Epidermal melanocyte (primary cell): ENCODE results near the gene COTL1.
"Not testable (repeated sequence)": the region's sequence is repeated elsewhere in the genome, so short reads cannot be mapped to it uniquely, and the experiment has no call there.

Experiments
- DNase-seq: peaks from one replicate; pipeline ENCODE4 v3.0.0; 2011; ENCODE audit warnings: low spot score; ENCODE audit not compliant: insufficient read length

COTL1 gene

DNA sequence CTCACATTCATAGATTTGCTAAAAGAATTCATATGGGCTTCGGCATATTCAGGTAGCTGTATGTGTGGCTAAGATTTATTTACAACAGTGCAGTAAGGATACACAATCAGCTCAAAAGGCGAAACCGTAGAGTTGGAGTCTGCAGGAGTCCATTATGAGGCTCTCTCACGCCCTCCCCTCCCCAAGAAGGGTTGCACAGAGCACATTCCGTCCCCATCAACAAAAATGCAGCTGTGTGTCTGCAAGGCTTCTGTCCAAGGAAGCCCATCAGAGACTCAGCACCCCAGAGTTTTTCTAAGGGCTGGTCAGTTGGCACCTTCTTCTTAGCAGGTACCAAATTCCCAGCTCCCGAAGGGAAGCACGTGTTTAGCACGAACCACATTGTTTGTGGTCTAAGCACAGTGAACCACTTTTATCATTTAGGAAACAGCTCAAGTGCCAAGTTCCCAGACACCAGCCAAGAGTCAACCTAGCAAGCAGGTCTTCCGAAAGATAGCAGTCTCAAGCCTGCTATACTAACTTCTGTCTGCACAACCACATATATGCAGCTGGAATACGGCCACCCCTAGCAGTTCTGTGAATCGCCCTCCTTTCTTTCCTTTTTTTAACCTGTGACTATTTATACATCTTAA, 84.9 kb downstream of the COTL1 start:
- no peak for DNase-seq

DNA sequence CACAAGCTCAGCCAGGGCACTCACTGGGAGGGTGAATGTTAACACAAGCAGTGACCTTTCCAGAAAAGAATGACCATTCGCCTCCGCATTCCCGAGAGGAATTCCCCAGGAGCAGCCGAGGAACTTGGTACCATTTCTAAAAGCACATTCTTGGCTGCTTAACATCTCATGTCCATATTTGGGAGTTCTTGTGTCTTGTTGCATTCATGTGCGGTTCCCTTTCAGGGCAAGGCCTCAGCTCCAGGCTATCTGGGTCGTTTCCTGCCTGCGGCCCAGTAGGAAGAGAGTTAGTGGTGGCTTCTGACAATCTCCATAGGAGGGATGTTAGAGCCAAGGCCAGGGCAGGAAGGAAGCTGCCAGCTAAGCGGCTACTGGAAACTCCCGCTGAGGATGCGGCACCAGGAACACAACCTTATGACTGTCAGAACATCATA, 85.6 kb downstream of the COTL1 start:
- DNase-seq: peak; percentile 95

DNA sequence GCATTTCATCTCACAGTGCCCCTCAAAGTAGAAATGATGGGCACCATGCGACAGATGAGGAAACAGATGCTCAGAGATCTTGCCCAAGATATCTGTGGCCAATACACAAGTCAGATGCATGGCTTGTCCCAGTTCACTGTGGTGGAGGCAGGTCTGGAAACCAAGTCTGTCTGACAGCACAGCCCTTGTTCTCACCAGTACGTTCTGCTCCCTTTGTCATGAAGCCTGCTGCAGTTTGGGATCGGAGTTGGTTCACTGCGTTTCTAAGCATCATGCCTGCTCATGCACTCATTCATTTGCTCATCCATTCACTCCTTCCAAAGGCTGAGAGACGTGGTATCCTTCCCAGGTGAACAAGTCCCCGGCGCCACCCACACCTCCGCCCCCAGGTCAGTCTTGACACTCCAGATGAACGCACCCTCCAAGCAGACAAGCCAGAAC, 86.2 kb downstream of the COTL1 start:
- DNase-seq: no peak

DNA sequence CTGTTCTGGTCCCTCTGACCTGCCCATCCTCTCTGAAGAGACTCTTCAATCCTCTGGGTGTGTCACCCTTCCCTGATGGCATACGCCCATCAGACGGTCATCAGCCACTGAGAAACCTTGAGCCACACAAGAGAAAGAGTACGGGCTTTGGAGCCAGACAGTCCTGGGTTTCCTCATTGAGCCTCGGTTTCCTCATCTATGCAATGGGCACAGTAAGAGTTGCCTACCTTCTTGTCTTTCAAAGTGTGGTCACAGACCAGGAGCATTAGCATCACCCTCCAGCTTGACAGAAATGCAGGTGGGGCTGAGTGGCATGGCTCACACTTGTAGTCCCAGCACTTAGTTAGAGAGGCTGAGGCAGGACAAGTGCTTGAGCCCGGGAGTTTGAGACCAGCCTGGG, 87.3 kb downstream of the COTL1 start:
- no peak for DNase-seq

DNA sequence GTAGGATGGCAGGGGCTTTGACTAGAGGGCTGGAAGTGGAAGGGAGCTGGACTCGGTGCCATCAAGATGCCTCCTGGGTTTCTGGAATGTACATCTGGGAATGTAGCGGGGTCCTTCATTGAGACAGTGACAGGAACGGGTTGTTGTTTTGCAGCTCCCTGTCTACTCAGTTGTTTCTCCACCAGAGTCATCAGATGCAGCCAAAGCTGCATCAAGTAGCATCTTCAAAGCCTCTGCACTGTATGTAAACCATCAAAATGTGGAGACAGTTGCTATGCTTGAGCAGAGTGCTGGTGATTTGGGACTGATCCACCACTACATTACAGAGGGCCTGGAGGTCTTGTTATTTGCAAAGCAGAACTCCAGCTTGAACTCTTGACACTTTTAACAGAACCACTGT, 88.3 kb downstream of the COTL1 start:
- DNase-seq: no peak

DNA sequence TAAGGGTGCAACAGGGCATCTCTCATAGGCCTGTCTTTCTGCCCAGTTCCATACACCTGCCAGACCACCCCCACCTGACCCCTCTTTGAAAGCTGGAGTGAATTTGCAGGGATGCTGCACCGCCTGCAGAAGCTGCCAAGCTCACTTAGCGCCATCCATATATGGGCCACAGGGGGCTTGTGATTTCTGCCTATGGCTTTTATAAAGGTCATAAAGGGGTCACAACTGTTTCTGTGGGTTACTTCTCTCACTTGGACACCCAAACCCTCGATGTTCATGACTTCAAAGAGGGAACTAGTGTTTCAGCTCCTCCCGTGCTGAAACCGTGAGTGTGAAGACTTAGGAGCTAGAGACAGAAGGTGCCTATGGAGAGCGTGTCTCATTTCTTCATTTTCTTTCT, 89.6 kb downstream of the COTL1 start:
- DNase-seq: no peak

DNA sequence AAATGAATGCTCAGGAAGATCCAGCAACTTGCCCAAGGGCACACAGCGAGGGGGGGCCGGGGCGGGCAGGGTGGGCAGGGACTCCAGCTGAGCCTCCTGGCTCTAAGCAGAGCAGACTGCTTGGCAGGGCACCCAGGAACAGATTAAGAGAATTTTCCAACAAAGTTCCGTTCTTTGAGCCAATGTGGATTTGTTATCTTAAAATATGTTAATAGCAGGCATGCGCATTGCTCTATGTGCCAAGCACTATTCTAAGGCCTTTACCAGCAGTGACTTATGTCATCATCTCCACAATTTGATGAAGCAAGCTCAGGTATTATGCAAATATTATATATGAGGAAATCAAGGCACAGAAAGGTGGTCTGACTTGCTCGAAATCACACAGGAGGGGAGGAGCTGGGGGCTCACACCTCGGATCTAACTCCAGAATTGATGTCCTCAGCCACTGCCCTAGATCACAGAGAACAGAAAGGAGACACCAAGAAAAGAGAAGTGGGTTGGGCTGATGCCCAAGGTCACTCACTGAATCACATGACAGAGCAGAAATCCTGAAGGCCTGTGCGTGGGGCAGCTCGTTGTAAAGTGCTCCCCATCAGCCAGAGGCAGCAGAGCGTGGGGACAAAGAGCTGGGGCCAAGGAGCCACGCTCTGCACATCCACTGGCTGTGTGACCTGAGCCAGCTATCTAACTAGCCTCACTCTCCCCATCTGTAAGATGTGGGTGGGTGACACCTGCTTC, 90.2 kb downstream of the COTL1 start:
- DNase-seq: no peak

DNA sequence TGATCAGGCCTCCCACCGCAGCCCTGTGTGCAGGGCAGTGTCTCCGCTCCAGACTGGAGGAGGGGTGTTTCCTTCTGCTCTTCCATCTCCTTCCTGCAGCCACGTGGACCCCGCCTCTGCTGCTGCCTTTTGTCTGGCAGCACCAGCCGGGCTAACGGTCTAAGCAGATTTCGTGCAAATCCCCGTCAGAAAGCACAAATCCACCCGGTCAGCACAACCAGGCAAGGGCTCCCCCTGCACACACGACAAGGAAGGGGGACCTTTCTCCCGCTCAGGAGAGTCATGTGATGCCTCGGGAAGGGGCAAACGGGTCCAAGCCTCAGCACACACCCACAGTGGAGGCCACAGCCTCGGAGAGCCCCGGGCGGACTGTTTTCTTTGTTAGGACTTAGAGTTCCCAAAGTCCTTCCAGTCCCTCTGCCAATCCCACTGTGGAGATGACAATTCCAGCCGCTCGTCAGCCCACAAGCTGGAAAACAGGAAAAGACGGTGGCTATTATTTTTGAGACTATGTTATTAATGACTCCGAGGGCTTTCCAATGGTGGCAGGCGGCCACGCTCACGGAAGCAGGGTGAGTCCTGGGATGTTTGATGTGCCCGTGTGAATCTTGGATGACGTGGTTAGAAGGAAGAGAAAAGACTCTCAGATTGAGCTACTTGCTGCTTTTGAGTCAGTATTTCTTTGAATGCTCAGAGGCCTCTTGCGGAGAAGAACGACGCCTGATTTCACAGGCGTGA, 90.9 kb downstream of the COTL1 start:
- peak; percentile 38 for DNase-seq

DNA sequence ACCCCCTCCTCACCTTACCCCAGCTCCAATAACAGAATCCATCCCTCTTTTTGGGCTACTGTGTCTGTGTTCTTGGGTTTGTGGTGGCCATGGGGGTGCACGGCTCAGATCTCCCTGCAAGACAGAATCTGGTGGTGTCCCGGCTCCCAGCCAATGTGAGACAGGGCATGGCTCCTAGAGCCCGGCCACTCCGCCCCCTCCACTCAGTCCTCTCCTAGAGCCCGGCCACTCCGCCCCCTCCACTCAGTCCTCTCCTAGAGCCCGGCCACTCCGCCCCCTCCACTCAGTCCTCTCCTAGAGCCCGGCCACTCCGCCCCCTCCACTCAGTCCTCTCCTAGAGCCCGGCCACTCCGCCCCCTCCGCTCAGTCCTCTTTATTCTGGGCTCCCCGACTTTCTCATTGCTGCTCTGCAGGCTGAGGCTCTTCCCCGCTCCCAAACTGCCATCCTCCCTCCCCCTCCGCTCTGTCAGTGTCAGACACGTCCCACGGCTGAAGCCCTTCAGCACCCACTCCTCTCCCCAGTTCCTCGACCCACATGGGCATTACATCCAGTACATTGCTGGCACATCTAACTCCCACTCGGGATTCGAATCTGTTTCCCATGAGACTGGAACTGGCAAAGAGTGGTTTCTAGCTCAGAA, 92.8 kb downstream of the COTL1 start:
- DNase-seq: not testable (repeated sequence)

DNA sequence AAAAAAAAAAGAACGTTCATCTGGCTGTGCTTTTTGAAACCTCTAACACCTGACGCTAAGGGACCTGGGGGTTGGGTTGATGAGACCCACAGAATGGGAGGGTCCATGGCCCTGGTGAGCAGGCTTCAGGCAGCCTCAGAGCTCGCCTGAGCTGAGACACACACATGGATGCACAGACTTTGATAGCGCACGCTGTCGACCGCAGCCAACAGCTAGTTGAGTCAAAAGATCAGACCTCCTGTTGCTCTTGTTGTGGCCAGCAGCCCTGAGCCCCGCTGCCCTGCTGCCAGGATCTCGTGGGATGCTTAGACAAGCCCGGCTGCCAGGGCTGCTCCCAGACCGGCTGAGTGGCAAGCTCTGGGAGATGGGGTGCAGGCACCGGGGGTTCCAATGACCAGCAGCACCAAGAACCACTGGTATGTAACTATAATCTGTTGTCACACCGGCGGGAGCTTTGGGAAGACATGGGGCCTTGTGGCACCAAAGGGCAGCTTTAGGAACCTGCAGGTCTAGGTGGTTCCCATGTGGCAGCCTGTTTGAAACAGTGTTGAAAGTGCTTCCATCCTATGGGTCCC, 93.4 kb downstream of the COTL1 start:
- DNase-seq: no peak

DNA sequence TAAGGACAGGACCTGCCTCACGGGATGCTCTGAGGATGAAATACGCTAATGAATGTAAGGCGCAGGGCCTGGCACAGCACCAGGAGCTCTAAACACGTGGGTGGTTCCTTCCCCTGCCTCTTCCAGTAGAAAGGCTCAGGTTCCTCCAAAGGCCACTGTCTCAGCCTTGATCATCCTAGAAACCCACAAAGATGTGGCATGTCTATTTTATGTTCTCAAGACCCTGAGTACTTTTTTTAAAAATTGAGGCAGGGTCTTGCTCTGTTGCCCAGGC, 96.4 kb downstream of the COTL1 start:
- no peak for DNase-seq

DNA sequence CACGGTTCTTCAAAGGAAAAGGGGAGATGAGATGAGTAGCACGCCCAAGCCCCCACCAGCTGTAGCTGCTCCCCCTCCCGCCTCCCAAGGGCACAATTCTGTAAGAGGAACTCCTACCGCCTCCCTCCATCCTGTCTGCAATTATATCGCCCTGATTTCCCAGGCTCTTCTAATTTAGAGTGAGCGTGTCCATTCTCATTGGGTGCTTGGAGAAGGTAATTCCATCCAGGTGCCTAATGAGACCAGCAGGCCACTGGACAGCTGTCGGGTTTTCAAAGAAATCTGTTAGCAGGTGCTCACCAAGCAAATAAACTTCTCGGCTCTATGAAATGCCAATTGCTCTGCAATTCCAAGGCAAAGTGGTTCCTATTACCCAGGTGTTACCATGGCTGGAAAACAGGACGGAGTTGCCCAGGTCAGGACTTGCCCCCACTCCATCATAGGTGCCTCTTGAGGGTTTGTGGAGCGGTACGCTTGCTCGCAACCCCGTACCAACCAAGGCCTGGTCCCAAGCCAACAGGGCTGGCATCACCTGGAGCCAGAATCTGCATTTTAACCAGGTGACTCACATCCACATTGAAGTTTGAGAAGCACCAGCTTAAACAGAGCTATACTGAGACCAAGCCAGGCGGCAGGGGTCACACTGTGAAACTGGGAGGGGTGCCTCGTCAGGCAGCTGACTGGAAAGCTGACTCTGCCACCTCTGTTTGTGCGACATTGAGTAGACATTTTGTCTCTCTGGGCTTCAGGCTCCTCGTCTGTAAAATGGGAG, 97.0 kb downstream of the COTL1 start:
- no peak for DNase-seq

DNA sequence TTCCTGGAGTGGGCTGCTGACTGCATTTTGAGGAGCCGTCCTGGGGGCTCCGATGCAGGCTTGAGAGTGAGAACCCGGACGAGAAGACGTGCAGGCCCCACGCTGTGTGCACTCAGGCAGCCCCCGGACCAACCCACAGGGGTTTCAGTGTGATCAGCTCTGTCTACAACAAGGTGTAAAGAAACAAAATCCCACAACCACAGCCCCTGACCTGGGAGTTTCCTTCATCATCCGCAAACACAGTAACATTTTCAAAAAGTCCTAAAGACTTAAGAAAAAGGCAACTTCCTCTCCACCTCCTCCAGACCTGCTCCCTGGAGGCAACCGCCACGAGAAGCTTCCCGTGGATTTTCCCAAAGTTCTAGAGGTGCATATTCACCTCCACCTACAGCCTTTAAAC, 98.0 kb downstream of the COTL1 start:
- no peak for DNase-seq

DNA sequence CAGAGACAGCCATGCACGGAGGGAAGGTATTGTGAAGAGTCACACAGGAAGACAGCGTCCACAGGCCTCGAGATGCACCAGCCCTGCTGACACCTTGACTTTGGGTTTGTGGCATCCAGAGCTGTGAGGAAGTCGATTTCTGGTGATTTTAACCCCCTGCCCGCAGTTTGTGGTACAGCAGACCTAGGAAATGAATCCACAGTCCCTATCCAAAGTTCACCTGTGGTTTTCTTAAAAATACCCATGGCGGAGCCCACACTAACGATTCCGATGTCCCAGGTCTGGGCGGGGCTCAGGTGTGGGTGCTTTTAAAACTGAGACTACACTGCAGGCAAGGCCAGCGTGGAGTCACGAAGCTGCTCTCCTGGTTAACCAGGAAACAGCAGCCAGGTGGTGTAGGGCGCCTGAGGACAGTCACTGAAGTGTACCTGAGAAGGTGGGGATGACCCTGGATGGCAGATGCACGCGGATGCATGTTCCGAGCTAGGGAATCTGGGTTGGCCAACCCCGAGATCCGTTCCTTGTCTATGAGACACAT, 99.0 kb downstream of the COTL1 start:
- no peak for DNase-seq

DNA sequence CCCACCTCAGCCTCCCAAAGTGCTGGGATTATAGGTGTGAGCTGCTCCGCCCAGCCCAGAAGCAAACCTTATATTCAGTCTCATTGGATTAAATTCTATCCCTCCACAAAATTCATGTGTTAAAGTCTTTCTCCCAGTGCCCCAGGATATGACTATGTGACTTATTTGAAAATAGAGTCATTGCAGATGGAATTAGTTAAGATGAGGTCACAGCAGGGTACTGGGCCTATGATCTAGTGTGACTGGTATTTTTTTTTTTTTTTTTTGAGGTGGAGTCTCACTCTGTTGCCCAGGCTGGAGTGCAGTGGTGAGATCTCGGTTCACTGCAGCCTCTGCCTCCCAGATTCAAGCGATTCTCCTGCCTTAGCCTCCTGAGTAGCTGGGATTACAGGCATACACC, 99.7 kb downstream of the COTL1 start:
- DNase-seq: peak; percentile 50

DNA sequence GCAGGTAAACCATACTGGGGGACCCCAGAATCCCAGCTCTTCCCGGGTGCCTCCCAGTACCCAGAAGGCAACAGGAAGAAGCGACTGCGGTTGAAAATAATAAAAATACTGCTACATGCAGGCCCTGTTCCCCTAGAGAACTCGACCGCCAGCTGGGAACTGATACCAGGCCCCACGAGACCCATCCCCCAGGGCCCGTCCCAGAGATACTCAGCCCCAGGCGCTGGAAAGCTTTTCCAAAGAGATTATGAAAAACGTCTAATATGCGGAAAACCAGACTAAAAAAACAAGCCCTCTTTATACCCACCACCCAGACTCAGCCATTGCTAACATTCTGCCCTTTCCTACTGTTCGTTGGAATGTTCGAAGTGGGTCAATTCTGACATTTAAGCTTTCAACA, 100.5 kb downstream of the COTL1 start:
- peak; percentile 66 for DNase-seq
